SU-DHL-6 (cell line): ENCODE results near the gene BANF2.
"Not testable (repeated sequence)": the region's sequence is repeated elsewhere in the genome, so short reads cannot be mapped to it uniquely, and the experiment has no call there.

ENCODE experiments used
- H2AFZ ChIP-seq: fragments of 200-600 bp; sonication (generic); 2 replicates; pipeline ENCODE4 v1.6.1; 2014; ENCODE audit warnings: low read depth, mild to moderate bottlenecking, moderate library complexity, mixed read lengths, antibody characterized with exemption, low read length; ENCODE audit not compliant: severe bottlenecking
- H3F3A ChIP-seq: fragments of 200-600 bp; shearing (Covaris generic); 2 replicates; pipeline ENCODE4 v1.6.0; 2016; ENCODE audit warnings: antibody characterized with exemption, mild to moderate bottlenecking; ENCODE audit not compliant: insufficient read depth
- H3K27ac ChIP-seq: fragments of 200-600 bp; sonication (generic); 2 replicates; pipeline ENCODE4 v1.5.1; 2016; ENCODE audit warnings: low read depth, mild to moderate bottlenecking, low read length, moderate library complexity, mixed read lengths
- H3K27me3 ChIP-seq: fragments of 200-600 bp; sonication (generic), shearing (Covaris generic); 2 replicates; pipeline ENCODE4 v1.6.0; 2014; ENCODE audit warnings: mild to moderate bottlenecking, low read length
- H3K36me3 ChIP-seq: fragments of 200-600 bp; sonication (generic); 2 replicates; pipeline ENCODE4 v1.6.1; 2014; ENCODE audit warnings: mild to moderate bottlenecking, low read length, mixed read lengths
- H3K4me2 ChIP-seq: fragments of 300-600, 200-600 bp; shearing (Covaris generic), sonication (generic); 2 replicates; pipeline ENCODE4 v1.6.0; 2014; ENCODE audit warnings: low read length, low read depth, mild to moderate bottlenecking; ENCODE audit not compliant: poor library complexity, severe bottlenecking
- H3K4me3 ChIP-seq: fragments of 200-600 bp; sonication (generic); 2 replicates; pipeline ENCODE4 v1.5.1; 2014; ENCODE audit warnings: antibody characterized with exemption, low read length, mild to moderate bottlenecking, mixed read lengths; ENCODE audit not compliant: insufficient read depth, poor library complexity, severe bottlenecking
- H3K79me2 ChIP-seq: fragments of 200-600 bp; sonication (generic); 2 replicates; pipeline ENCODE4 v1.6.1; 2014; ENCODE audit warnings: mild to moderate bottlenecking, low read length, moderate library complexity; ENCODE audit not compliant: insufficient read depth
- H3K9ac ChIP-seq: fragments of 200-600 bp; sonication (generic); 2 replicates; pipeline ENCODE4 v1.7.0; 2014; ENCODE audit warnings: mild to moderate bottlenecking, low read length
- H3K9me2 ChIP-seq: fragments of 200-600 bp; sonication (generic); replicated peaks from 2 replicates; pipeline ENCODE4 v1.6.1; 2014; ENCODE audit warnings: low read length; ENCODE audit not compliant: insufficient read depth
- H3K9me3 ChIP-seq: fragments of 200-600 bp; sonication (generic); 2 replicates; pipeline ENCODE4 v1.6.1; 2014; ENCODE audit warnings: low read length, mixed read lengths; ENCODE audit not compliant: insufficient read depth
- H4K20me1 ChIP-seq: fragments of 200-600 bp; sonication (generic); 2 replicates; pipeline ENCODE4 v1.6.1; 2014; ENCODE audit warnings: low read depth, mild to moderate bottlenecking, antibody characterized with exemption, low read length, moderate library complexity, mixed read lengths
- CTCF ChIP-seq: fragments of 200-600 bp; sonication (generic); IDR thresholded peaks from one replicate; pipeline ENCODE4 v1.5.1; 2017; ENCODE audit warnings: antibody characterized with exemption, mild to moderate bottlenecking, low read length, moderate library complexity; ENCODE audit not compliant: insufficient read depth, poor library complexity, severe bottlenecking
- EZH2phosphoT487 ChIP-seq: fragments of 200-600 bp; sonication (generic), shearing (Covaris generic); conservative IDR thresholded peaks from 2 replicates; pipeline ENCODE4 v1.6.1; 2018; ENCODE audit warnings: mild to moderate bottlenecking, antibody characterized with exemption, low read length, moderate library complexity, mixed read lengths

BANF2 gene

GRCh38 chr20:17767624-17768023 is 67.9 kb downstream of the BANF2 start:
- no peaks in the 10 kb centered on the region for H3K27me3 ChIP-seq
- no peaks in the 10 kb centered on the region for H3K36me3 ChIP-seq
- no peaks in the 10 kb centered on the region for H3K9me3 ChIP-seq
- H3K4me2 ChIP-seq, result no peak overlapping the region
- TF ChIP-seq CTCF (no peak), EZH2phosphoT487 (no peak)
- H3K79me2 ChIP-seq, result no peaks in the 10 kb centered on the region
- no peak overlapping the region for H3K4me3 ChIP-seq
- H3K9me2 ChIP-seq, result no peaks in the 10 kb centered on the region
- no peak overlapping the region for H3K27ac ChIP-seq
- no peaks in the 10 kb centered on the region for H3F3A ChIP-seq
- no peak overlapping the region for H2AFZ ChIP-seq
- no peak overlapping the region for H3K9ac ChIP-seq
- no peaks in the 10 kb centered on the region for H4K20me1 ChIP-seq

DNA sequence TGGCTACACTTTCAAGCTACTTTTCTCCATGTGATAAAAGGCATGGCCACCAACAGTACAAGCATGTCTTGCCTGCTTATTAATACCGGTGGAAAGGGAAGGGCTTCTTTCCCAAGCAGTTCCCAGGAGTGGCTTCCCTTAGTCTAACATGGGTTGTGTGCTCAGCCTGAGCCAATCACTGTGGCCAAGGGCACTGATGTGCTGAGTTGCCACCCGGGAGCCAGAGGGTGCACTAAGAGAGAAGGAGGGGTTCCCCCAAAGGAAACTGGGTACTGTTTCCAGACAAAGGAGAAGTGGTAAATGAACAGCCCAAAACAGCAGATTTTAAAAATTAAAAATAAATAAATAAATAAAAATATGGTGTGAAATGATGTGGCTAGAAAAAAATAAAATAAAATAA is 68.5 kb downstream of the BANF2 start:
- H3K9ac ChIP-seq, result no peak overlapping the region
- no peak overlapping the region for H3K4me3 ChIP-seq
- no peak overlapping the region for H3K27ac ChIP-seq
- H3K9me2 ChIP-seq, result no peaks in the 10 kb centered on the region
- H3F3A ChIP-seq, result no peaks in the 10 kb centered on the region
- H3K27me3 ChIP-seq, result no peaks in the 10 kb centered on the region
- H3K79me2 ChIP-seq, result no peaks in the 10 kb centered on the region
- H3K36me3 ChIP-seq, result no peaks in the 10 kb centered on the region
- H3K4me2 ChIP-seq, result no peak overlapping the region
- H3K9me3 ChIP-seq, result no peaks in the 10 kb centered on the region
- H2AFZ ChIP-seq, result no peak overlapping the region
- no peaks in the 10 kb centered on the region for H4K20me1 ChIP-seq
- TF ChIP-seq EZH2phosphoT487 (no peak), CTCF (no peak)

GRCh38 chr20:17769716-17770115 is 70.0 kb downstream of the BANF2 start:
- H3K4me3 ChIP-seq, H3K27me3 ChIP-seq, H2AFZ ChIP-seq, H3K27ac ChIP-seq, H3K4me2 ChIP-seq, H3K79me2 ChIP-seq, H4K20me1 ChIP-seq, H3F3A ChIP-seq, H3K9ac ChIP-seq, H3K36me3 ChIP-seq, H3K9me2 ChIP-seq, H3K9me3 ChIP-seq: not testable (repeated sequence)

- no peak overlapping the region for H3K4me2 ChIP-seq
These were observed 71.6 kb downstream of the BANF2 start for GRCh38 chr20:17771206-17772004.

More at GRCh38 chr20:17771206-17772004, 71.6 kb downstream of the BANF2 start:
- Histone ChIP-seq H3K27me3 (no peaks in the 10 kb centered on the region), H2AFZ (no peak overlapping the region), H3K4me3 (no peak overlapping the region), H3K36me3 (no peaks in the 10 kb centered on the region), H3K79me2 (no peaks in the 10 kb centered on the region), H3K9me3 (no peaks in the 10 kb centered on the region), H3K9ac (no peak overlapping the region), H3K27ac (no peak overlapping the region), H3F3A (no peaks in the 10 kb centered on the region), H4K20me1 (no peaks in the 10 kb centered on the region), H3K9me2 (no peaks in the 10 kb centered on the region)
- no peak for TF ChIP-seq CTCF
- no peak for TF ChIP-seq EZH2phosphoT487
